ENCODE data around the gene MICAL2.

GRCh38 chr11:12157241-12157661, 46.9 kb downstream of the MICAL2 start:
- TF ChIP-seq POLR2A (IDR thresholded peaks at IDR 0.05; ENCODE audit: insufficient read depth in 1 of 2, low read depth in 2 of 2, low read length in 2 of 2) (no peak), KLF9 (CRISPR knock-in tag; IDR thresholded peaks at IDR 0.05; ENCODE audit: low read depth) (no peak)
